Measurements from ENCODE around the gene IL15RA.

DNA sequence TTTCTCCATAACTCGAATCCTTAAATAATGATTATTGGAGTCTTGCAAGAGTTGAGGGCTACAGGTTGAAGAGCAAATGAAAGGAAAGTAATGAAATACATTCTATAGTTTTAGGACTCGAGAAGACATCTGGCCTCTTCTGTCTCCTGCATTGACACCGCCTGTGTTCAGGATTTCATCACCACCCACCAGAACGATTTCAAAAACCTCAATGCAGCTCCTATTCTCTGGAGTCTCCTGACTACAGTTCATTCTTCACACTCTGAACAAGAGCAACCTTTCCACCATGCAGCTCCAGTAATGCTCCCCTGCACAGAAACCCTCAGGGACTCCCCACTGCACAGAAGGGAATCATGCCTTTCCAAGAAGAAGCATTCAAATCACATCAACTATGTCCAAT is 5.5 kb downstream of the IL15RA start:
- TF ChIP-seq CTCF (IDR thresholded peaks at IDR 0.05 in 8 of 11, conservative IDR thresholded peaks at IDR 0.05 in 3 of 11) (no peak), POLR2AphosphoS5 (IDR thresholded peaks at IDR 0.05) (no peak), POLR2A (IDR thresholded peaks at IDR 0.05) (no peak)
